Effector CD8-positive, alpha-beta T cell (primary cell): ENCODE results near the gene PEX6.
"Not testable (repeated sequence)": the region's sequence is repeated elsewhere in the genome, so short reads cannot be mapped to it uniquely, and the experiment has no call there.

ENCODE experiments used
- DNase-seq: peaks from one replicate; lab custom pipeline; 2025; lab: John Stamatoyannopoulos, UW

The PEX6 gene

DNA sequence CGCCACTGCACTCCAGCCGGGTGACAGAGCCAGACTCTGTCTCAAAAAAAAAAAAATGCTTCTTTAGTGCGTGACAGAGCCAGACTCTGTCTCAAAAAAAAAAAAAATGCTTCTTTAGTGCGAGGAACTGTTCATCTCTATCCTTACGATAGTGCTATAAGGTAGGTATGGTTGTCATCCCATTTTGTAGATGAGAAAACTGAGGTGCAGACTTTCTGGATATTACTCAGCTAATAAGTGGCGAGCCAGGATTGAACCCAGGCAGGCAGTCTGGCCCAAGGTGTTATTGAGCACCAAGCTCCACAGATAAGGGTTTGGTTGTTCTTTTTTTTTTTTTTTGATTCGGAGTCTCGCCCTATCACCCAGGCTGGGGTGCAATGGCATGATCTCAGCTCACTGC is 22.9 kb upstream of the PEX6 start:
- DNase-seq: no peak

DNA sequence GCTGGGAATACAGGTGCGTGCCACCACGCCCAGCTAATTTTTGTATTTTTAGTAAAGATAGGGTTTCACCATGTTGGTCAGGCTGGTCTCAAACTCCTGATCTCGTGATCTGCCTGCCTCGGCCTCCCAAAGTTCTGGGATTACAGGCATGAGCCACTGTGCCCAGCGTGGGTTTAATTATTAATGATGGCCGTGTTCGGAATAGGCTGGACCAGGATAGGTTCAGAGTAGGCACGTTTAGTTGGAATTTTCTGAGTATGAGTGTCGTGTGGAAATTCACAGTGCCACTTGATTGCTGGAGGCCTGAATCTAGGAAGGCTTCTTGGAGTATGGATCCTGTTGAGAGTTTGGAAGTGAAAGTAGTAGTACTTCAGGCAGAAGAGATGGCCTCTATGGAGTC is 19.2 kb upstream of the PEX6 start:
- not testable (repeated sequence) for DNase-seq

DNA sequence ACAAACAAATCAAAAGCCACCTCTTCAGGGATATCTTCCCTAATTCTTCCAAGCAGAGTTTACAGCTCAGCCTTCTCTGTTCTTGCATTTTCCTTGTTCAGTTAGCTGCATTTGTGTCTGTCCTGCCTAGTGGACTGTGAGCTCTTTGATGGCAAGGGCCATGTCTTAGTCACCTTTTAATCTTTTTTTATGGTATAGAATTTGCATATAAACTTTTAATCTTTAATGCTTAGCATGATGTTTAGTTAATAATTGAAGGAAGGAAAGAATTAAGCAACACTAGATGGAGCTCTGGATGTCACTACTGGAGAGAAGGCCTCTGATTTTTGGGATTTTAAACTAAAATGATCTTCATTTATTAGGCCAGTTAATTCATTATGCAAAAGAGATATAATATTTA is 17.5 kb upstream of the PEX6 start:
- no peak for DNase-seq

DNA sequence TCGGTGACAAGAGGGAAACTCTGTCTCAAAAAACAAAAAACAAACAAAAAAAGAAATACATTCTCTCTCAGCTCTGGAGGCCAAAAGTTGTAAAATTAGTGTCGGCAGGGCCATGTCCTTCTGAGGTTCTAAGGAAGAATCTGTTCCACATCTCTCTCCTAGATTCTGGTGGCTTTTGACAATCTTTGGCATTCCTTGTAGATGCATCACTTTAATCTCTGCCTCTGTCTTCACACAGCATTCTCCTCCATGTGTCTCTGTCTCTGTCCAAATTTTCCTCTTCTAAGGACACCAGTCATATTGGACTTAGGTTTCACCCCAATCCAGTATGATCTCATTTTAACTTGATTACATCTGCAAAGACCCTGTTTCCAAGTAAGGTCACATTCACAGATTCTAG is 14.5 kb upstream of the PEX6 start:
- DNase-seq: no peak

DNA sequence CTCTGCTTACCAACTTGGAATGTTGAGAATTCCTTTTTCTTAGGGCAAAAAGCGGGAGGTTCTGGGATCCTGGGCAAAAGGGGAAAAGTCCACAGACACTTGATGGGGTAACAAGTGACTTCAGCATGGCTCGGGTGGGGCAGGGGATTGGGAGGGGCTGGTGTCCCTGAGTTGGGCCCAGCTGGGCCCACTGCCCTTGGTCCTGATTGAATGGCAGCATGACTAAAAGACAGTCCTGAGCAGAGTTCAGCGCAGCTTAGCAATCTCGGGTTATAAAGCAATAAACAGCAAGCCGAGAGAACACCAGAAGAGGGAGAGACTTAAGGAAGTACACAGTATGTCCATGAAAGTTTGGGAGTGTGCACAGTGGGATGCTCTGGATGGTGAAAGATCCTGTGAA is 10.9 kb upstream of the PEX6 start:
- DNase-seq: no peak

DNA sequence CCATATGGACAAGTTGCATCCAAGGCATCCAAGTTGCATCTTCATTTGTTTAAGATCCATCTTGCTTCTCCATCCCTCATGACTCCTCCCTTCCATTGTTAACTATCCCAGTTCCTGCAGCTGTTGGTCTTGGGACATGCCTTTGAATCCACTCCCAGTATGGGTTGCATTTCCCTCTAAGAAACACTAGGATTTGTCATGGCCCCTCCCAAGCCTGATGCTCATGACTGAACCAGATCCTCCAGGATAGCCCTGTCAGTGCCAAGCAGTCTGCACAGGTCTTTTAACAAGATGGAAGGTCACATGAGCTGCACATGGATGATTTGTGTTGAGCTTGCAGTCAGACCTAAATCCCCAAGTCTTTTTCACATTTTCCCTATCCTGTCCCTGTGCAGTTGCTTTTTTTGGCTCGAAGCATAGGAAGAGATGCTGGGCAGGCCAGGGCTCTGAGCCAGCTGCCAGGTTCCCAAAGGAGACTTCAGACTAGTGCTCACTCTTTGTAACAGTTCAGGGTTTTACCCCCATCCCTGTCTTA is 9.6 kb upstream of the PEX6 start:
- DNase-seq: no peak

DNA sequence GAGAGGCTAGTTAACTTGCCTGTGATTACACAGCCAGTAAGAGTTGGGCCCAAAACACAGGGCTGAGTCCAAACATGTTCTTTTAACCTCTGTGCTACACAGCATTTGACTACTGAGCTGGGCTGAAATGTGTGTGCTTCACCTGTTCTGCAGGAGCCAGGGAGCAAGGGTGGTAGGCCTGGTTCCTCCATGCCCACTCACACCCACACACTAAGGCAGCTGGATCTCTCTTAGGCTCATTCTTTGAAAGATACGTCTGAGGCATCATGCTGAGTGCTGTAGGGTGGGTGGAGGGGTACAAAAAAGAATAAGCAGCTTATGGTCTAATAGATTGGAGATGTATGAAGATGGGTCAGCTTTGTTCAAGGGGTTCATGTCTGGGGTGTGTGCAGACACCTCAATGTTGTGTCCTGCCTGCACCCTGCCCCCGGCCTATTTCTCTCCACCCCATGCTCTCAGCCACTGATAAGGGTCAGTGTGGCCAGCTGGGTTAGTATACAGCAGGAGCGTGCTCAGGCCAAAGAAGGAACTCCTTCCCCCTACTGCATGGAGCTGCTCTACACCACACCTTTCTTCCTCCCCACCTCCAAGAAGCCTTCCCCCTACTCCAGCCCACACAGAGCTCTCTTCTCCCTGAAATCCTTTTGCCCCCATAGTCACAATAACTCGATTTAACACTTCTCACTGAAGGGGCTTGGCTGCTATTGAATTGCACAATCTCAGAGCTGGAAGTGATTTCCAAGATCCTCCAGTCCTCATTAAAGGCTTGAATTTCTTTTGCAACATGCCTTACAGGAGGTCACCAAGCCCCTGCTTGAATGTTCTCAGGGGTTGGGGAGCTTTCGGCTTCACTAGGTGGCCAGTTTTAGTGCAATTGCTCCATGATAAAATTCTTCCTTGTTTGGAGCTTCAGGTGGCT is 8.8 kb upstream of the PEX6 start:
- DNase-seq: no peak

DNA sequence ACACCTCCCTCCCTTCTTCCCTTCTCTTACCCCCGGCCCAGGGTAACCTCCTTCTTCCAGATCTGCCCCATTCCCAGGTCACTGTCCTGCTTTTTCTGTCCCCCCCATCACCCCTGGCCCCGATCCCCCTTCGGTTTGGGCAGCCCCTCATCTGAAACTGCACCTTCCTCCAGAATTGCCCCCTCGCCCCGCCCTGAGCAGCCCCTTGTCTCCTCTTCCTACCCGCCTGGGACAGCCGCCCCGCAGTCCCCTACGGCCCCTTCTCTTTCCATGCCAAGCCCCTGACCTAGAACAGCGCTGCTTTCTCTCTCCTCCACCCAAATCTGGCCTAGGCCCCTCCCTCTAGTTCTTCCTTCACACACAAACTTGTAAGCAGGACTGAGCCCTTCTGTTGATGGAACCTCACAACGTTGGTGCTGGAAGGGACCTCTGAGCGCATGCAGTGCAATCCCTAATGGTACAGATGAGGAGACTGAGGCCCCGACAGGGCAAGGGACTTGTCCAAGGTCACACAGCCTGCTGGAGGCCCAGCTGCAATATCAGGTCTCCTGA is 6.0 kb upstream of the PEX6 start:
- no peak for DNase-seq

DNA sequence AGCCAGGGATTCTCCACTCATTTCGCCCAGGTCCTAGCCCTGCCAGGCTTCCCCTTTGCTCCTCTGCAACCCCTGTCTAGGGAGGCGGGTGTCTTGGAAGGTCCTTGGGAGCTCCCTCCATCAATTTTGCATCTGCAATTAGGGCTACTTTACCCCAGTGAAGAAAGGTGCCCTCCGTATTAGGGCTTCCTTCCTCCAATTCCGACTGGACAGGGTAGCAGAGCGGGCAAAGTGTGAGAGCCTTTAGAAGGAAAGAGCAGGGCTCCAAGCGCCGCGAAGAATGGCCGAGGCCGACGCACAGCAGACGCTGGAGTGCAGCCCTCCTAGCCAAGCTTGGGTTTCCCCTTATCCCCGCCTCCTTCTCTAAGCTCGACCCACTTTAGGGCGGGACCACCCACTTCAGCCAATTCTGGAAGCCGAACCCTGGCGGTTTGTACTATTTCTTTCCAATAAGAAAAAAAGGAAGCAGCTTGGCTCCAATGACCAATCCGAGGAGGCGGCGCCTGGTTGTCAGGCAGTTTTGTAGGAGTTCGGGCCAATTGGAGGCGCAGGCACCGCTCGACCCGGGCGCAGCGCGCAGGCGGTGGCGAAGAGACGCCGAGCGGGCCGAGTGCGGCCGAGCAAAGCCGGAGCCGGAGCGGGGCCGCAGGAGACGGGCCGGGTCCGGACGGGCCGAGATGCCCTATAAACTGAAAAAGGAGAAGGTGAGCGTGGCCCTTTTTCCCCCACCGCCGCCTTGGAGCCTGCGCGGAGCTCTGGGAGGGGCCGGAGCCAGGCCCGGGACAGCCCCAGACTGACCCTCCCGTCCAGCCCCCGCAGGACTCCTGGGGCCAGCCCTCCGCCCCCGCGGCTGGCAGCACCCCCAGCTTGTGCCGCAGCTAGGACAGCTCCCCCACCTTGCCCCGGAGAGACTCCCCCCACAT is 5.3 kb upstream of the PEX6 start, which contains the start of gene PPP2R5D:
PPP2R5D (plus strand) TSS at position 570 of the 923 bp plus-strand sequence; CDS start at position 678, 108 bp downstream.
- DNase-seq: peak; percentile 95

DNA sequence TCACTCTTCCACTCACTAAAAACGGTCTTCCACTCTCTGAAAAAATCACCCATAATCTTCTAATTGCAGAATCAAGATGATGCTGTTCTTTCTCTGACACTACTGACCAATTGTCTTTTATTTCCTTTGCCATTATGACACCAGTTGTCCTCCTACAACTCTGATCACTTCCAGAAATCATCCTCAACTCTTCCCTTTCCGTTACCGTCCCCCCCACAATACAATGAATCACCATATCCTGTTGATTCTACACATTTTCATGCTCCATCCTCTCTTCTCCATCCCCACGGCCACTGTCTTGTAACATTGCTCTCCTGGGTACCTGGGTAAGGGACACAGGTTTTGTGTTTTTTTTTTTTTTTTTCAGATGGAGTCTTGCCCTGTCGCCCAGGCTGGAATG is 2.9 kb upstream of the PEX6 start:
- DNase-seq: no peak

DNA sequence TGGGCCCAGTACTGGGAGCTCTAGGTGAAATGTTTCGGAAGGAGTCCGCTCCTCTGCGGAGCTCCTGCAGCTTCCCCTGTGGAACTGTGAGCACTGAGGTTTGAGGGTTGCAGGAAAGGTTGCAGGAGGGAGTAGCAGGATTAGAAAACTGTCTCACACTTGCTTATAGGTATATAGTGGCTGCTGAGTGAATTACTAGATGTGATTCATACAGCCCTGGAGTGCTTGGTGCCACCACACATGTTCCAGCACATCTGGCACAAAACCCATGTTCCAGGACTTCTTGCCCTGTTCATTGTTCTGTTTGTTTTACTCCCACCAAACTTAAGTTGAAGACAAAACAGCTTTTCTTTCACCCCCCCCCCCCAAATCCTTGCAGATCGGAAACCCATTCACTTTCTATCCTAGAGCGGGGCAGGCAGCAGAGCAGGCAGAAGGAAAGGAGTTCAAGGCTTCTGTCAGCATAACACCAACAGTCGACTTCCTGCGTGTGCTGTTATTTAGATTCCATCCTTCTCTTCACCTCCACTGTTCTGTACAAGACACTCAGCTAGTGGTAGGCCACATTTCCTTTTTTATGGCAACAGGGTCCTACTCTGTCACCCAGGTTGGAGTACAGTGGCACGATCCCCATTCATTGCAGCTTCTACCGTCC is 669 bp upstream of the PEX6 start:
- DNase-seq: no peak

DNA sequence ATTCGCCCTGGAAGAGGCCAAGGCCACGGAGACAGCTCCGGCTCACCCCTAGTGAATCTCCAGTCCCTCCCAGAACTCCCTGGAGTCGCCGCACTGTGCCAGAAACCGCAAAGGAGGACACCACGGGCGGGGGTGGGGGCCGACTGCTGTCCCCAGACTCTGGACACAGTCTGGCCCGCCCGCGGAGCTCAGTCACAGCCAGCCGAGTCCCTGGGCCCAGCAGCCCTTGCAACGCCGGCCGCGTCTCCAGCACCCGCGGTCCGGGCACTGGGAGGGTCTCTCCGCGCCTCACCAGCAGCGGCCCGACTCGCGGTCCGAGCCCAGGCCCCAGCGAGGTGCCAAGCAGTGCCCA is 518 bp downstream of the PEX6 start:
- no peak for DNase-seq

DNA sequence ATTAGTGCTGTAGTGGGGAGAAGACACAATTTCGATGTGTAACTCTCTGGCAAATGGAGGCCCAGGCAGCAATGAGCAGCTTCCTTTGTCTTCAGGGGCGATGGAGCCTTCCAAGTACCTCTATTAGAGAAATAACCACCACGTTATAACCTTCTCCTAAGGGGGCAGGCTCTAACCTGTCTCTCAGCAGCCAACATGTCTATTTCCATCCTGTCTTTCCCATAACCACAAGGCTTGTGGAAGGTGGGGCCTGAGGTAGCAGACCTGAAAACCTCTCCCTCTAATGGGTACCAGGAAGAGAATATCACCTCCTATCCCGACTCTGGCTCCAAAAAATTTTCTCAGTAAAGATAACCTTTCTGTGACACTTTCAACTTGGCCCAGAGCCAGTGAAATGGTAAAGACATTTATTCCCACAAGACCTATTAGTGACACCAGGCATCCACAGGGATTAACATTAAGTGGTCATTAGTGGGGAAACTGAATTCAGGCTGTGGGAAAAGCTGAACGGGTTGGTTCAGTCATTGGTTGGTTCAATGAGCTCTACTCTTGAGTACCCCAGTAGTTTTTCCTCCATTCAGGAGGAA is 4.0 kb downstream of the PEX6 start:
- DNase-seq: no peak

DNA sequence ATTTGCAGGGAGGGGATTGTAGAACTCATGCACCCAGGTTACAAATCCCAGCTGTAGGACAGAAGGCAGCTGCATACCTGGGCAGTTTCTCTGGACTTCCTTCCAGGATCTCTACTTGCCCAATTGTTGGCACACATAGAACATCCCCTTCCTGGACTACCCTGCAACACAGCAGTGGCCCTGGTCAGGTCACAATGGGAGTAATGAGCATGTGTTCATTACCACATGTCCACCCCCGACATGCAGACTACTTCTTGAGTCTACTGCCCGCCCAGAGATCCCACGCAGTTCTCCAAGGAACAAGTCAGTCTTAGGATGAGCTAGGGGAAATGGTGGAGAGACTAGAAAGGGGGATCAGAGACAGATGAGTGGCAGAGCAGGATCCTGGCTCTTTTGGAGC is 5.1 kb downstream of the PEX6 start:
- DNase-seq: no peak

DNA sequence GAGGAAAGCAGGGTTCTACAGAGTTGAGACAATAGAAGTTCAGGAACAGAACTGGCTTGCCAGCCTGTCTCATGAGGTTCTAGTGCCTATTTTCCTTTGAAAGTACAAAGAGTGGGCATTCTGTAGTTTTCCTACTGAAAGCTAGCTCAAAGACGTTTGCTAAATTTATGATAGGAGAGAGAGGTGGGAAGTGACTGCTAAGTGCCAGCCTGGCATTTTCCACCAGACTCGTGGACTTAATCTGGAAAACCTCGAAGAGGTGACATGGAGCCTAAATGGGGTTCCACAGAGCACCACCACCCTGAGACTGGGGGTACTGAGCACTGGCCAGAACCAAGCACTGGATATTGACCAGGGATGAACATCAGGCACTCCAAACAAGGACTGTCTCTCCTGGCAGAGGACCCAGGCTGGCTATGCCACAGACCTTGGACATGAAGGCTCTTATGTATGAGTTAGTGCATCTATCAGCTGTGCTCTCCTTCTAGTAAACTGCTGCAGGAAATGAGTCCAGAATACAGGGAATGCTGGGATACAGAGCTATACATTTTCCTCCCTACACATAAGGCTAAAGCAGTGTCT is 7.1 kb downstream of the PEX6 start:
- no peak for DNase-seq

DNA sequence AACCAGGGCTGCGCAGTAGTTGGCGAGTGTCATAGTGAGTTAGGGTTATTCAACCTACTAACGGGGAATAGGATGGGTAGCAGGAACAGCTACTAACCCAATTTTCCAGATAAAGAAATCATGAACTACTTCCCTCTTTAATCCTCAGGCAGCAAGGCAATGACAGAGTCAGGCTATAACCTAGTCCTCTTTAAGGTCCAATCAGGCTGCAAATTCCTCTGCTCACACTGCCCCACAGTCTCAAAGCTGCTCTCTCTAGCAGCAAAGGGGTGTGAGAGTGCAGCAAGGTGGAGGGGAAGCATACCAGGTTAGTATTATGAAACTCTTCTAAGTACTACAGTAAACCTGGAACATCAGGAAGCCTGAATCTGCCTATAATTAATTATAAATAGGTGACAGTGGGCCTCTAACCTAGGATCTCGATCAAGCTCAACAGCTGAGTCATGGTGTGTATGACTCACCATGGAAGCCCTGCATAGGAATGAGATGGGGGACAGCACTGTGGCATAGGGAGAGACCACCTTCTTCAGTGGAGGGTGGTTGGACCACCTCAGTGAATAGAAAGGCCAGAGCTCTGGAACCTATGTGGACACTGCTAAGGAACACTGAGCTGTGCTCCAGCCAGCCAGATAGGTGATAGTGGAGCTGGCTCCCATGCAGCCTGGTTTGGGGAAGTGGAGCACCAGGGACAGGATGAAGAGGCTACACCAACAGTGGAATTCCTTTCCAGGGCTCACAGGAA is 7.9 kb downstream of the PEX6 start:
- DNase-seq: no peak

DNA sequence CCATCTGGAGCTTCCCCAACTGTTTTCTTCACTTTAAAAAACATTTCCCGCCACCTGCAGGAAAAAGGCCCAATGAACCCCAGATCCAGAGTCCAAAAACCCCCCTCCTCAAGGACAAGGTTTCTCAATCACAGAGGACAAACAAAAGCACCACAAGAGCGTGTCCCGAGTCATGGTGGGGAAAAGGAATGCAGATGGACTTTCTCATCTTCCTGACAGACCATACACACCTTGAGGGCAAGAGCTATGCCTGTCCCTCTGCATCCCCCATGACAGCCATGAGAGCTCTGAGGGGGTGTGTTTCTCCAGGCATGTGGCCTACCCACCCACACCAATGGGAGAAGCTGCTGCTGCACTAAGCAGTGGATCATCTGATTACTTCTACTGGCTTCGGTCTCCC is 9.0 kb downstream of the PEX6 start:
- DNase-seq: no peak

DNA sequence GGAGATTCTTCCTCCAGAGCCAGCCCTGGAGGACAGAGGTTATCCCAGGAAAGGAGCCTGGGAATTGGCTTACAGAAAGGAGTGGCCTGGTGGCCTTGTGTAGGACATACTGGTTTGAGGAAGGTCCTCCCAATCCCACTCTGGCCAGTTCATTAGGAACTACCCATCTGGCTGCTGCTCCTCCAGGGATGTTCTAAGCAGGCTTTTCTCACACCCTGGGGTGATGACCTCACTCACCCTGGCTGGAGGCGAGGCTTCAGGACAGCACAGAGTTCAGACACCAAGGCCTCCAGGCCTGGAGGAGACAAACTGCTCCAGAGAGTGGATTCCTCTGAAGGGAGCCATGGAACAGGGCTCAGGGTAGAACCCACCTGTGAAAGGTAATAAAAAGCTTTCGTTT is 9.6 kb downstream of the PEX6 start:
- DNase-seq: no peak

DNA sequence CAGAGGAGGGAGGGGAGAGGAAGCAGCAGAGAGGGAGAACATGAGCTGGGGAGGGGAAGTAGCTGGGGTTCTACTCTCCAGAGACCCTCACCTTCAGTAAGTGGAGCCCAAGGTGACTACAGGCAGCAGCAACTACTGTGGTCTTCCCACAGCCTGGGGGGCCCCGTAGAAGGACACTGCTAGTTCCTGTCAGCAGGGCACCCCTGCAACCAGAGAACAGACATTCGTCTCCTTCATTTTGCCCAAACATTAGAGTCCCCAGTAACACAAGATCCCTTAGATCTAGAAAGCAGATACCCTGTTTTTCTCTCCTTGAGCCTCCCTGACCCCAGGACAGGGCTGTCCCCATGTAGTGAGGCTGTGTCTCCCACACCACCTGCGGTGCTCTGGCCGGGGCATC is 10.2 kb downstream of the PEX6 start:
- DNase-seq: no peak

DNA sequence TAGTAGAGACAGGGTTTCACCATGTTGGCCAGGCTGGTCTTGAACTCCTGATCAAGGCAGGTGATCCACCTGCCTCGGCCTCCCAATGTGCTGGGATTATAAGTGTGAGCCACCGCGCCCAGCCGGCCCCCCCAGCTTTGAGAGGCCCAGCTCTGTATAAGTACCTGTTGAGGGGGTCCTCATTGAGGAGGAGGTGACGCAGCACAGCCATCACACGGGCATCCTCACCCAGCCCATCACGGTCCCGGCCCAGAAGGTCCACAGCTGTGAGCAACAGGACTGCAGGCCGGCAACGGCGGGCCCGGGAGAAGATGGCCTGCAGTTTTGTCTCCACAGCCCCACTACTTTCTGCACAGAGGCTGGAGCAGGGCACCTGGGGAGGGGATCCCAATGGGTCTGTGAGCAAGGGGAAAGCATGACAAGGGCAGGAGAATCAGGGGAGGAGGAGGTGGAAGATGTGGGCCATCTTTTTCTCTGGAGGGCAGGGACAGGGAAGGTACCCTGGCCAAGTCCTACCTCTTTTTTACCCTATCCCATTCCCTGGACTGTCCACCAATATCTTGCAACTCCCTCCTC is 10.8 kb downstream of the PEX6 start:
- no peak for DNase-seq
